ENCODE data around the gene SMPD2.

- TF ChIP-seq CTCF (IDR thresholded peaks at IDR 0.05; ENCODE audit: insufficient read depth, low read length, poor library complexity, severe bottlenecking): no peak
- TF ChIP-seq EZH2phosphoT487 (conservative IDR thresholded peaks at IDR 0.05; ENCODE audit: low read length): no peak
Observed at GRCh38 chr6:109442393-109442924, 1.9 kb downstream of the SMPD2 start.
